Psoas muscle (tissue), 8 donors: Measurements from ENCODE around the gene NOS2. TPM values are rescaled to one million over a fixed set of nuclear protein-coding genes. Genes with fewer than 3 reads are reported as not detected.
A peak's percentile ranks its signal among the peaks of the same experiment; 100 is the strongest.

Source experiments
- ATAC-seq, 4 donors: fragments of 200-7000 bp; cut with Tn5 transposase; one replicate each; pipeline ENCODE4 v1.9.1; 2020; ENCODE audit warnings: moderate library complexity in 3 of 4, mild to moderate bottlenecking in 2 of 4
- DNase-seq, 2 donors: peaks; one replicate each; pipeline ENCODE4 v3.0.0-alpha.2; 2020
- H3K27ac ChIP-seq: fragments of 200-600 bp; one replicate; pipeline ENCODE4 v1.8.0; 2022
- H3K27me3 ChIP-seq, 3 donors: fragments of 200-600 bp in 1 of 3; one replicate each; pipeline versions ENCODE4 v1.6.1 to v1.8.0; 2013 to 2022; ENCODE audit warnings: low read length in 2 of 3, mild to moderate bottlenecking in 2 of 3, moderate library complexity in 1 of 3; ENCODE audit not compliant: insufficient read depth in 3 of 3
- H3K36me3 ChIP-seq, 2 donors: fragments of 200-600 bp in 1 of 2; one replicate each; pipeline versions ENCODE4 v1.6.1 to v1.8.0; 2013 to 2022; ENCODE audit warnings: low read depth in 1 of 2, mild to moderate bottlenecking in 1 of 2, moderate library complexity in 1 of 2; ENCODE audit not compliant: insufficient read depth in 1 of 2
- H3K4me1 ChIP-seq: fragments of 200-600 bp; one replicate; pipeline ENCODE4 v1.8.0; 2022
- H3K4me3 ChIP-seq: fragments of 200-600 bp; one replicate; pipeline ENCODE4 v1.8.0; 2022; ENCODE audit warnings: mild to moderate bottlenecking
- H3K9me3 ChIP-seq: fragments of 200-600 bp; one replicate; pipeline ENCODE4 v1.8.0; 2022
- WGBS, 3 donors: extraction: QIAGEN DNeasy Blood & Tissue Kit; methylation state at CpG; one replicate each; pipeline versions ENCODE4 v1.1.6 to v1.1.7; 2013; 5-methylcytosine and 5-hydroxymethylcytosine counted together
- intact Hi-C, 2 donors: fragments of 100-400 bp; cut with DNase I; formaldehyde crosslinking; loops; one replicate each; pipeline versions ENCODE4 v1.11.0 to v1.14.2; 2022
- polyA plus RNA-seq, 3 donors: library from polyadenylated mRNA; stranded (reverse); fragments of 200-250 nt; gene quantifications; one replicate each; pipeline ENCODE4 v1.2.3, GENCODE V29; 2013
- total RNA-seq, 4 donors: library from RNA; stranded (reverse); fragmentation: NEBNext Ultra II Directional in 2 of 4; extraction: Animal tissue kit (Norgen Biotek cat#: 25700) in 2 of 4; gene quantifications; one replicate each; pipeline versions ENCODE4 v1.2.1 to v1.2.4, GENCODE V29; 2021 to 2023
- TF ChIP-seq, protein P1 (sequence below): fragments of 200-600 bp; IDR thresholded peaks from one replicate; pipeline ENCODE4 v1.8.0; 2022; ENCODE audit warnings: antibody characterized with exemption
- donor health status: healthy with polysubstance abuse.
- donor health status: DM: no; HTN: no; CAD: no; lungs with moderate emphysema.
- donor health status: Bipolar disorder and iron deficiency.
- donor health status: healthy.
- donor health status: DM: yes; HTN: yes; CAD: no.
- donor health status: DM: no; HTN: no; CAD: no.
- donor health status: DM: no; HTN: no; CAD: no.
- donor health status: DM: yes; HTN: yes; CAD: no.

Gene NOS2
- total and polyA plus RNA-seq, 7 donors, result 0.06 to 0.79 (median 0.14) TPM

DNA sequence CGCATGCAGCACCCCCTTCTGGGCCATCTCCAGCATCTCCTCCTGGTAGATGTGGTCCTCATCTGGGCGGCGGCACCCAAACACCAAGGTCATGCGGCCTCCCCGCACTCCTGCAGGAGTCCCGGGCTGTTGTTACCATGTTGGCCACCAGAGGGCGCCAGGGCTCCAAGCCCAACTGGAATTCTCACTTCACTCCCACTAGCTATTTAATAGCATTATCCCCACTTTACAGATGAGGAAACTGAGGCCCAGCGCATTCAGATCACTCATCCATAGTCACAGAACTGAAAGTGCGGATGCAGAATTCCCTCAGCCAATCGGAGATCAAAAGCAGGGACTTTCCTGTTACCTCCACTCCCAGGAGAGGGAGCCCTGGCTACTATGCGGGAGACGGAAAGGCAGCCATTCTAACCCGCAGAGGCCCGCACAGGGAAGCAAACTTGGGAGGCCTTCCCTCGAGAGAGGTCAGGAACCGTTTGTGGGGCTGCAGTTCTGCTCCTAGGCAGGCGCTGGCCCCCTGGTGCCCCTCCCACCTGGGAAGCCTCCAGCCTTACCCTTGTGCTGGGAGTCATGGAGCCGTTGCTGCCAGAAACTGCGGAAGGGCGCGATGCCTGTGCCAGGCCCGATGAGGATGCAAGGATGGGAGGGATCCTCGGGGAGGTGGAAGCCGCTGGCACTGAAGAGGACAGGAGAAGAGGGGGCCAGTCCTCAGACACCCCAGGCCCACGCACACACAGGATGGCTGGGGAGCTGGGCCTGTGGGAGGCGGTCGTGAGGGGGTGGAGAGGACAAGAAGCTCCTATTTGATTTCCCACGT lies 40.1 kb downstream of the NOS2 start:
- ATAC-seq (peak in 3 of 4 donors; percentile 46 to 65 (median 56)), DNase-seq (peak; percentile 63 to 76)
- H3K27me3 ChIP-seq, result no peaks in the 10 kb centered on the region
- TF ChIP-seq, protein P1, sequence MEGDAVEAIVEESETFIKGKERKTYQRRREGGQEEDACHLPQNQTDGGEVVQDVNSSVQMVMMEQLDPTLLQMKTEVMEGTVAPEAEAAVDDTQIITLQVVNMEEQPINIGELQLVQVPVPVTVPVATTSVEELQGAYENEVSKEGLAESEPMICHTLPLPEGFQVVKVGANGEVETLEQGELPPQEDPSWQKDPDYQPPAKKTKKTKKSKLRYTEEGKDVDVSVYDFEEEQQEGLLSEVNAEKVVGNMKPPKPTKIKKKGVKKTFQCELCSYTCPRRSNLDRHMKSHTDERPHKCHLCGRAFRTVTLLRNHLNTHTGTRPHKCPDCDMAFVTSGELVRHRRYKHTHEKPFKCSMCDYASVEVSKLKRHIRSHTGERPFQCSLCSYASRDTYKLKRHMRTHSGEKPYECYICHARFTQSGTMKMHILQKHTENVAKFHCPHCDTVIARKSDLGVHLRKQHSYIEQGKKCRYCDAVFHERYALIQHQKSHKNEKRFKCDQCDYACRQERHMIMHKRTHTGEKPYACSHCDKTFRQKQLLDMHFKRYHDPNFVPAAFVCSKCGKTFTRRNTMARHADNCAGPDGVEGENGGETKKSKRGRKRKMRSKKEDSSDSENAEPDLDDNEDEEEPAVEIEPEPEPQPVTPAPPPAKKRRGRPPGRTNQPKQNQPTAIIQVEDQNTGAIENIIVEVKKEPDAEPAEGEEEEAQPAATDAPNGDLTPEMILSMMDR, result peak; percentile 91
- H3K36me3 ChIP-seq, result no peaks in the 10 kb centered on the region
- H3K27ac ChIP-seq, result no peak overlapping the region
- H3K9me3 ChIP-seq, result no peaks in the 10 kb centered on the region
- no peak overlapping the region for H3K4me3 ChIP-seq
- whole genome bisulfite sequencing, 3 donors, result 43 to 60% (median 58%) methylated on average over 28 of the region's 28 CpGs
- H3K4me1 ChIP-seq, result no peaks in the 10 kb centered on the region
- intact Hi-C loops, result loop anchor here (5.0 kb wide), 2 partner anchors 103 to 122 kb away; no protein-coding TSS in a partner anchor

DNA sequence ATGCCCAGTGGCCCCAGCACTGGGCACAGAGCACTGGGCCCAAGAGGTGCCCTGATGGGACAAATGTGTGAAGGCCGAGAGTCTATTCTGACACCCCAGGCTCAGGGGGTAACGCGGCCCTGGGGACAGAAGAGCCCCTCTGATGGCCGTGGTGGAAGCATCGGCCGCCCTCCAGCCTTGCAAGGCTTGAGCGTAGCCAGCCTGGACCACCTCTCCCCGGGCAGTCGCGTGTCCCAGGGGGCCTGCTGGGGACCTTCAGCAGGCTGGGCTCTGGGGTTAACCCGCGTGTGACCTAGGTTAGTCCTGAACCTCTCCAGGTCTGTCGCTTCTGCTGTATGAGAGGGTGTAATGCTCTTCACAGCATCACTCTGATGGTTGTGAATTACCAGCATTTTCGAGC lies 40.8 kb downstream of the NOS2 start:
- Histone ChIP-seq H3K27me3 (no peaks in the 10 kb centered on the region), H3K4me1 (no peaks in the 10 kb centered on the region), H3K4me3 (no peak overlapping the region), H3K27ac (no peak overlapping the region), H3K9me3 (no peaks in the 10 kb centered on the region), H3K36me3 (no peaks in the 10 kb centered on the region)
- no peak for ATAC-seq
- no peak for DNase-seq
- intact Hi-C loops, result no loop called here
- TF ChIP-seq, protein P1, result no peak
- 86 to 92% (median 88%) methylated on average over 14 of the region's 14 CpGs for WGBS, 3 donors

DNA sequence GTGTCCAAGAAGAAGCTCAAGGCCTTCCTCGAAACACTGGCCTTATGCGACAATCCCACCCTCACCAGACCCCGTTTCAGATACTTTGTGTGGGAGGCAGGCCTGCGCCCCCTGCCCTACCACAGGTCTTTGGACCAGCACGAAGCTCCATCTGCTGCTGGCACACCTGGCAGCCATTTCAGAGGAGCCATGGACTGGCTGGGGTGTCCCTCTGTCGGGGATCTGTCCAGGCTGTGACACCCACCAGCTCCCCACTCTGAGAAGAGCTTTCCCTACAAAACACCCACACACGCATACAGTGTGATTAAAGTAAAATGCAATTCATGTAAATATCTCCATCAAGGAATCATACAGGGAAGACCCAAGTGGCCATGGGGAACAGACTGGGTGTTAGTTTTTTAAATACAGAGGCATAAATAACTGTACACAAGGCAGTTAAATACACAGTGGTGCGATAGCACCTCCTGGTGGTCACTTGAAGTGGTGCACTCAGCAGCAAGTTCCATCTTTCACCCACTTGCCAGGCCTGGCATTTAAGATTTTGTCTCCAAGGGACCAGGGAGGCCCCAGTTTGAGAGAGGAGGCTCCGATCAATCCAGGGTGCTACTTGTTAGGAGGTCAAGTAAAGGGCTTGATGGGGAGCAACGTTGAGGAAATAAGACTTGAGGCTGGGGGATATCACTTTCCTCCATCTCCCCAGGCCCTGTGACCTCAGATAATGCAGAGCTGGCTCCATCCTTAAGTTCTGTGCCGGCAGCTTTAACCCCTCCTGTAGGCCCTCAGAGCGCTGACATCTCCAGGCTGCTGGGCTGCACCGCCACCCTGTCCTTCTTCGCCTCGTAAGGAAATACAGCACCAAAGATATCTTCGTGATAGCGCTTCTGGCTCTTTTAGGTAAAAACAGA lies 43.6 kb downstream of the NOS2 start:
- H3K9me3 ChIP-seq, result no peaks in the 10 kb centered on the region
- DNase-seq, result peak; percentile 36 to 60
- H3K27ac ChIP-seq, result no peak overlapping the region
- 73 to 81% (median 76%) methylated on average over 17 of the region's 17 CpGs for WGBS, 3 donors
- peak in 1 of 4 donors; percentile 46 for ATAC-seq
- intact Hi-C loops, result loop anchor here in 1 of 2 donors (2.0 kb wide), 1 partner anchor 102 kb away; no protein-coding TSS in a partner anchor
- no peak overlapping the region for H3K4me3 ChIP-seq
- no peaks in the 10 kb centered on the region for H3K4me1 ChIP-seq
- H3K27me3 ChIP-seq, result no peaks in the 10 kb centered on the region
- TF ChIP-seq, protein P1, result peak; percentile 76
- H3K36me3 ChIP-seq, result no peaks in the 10 kb centered on the region

DNA sequence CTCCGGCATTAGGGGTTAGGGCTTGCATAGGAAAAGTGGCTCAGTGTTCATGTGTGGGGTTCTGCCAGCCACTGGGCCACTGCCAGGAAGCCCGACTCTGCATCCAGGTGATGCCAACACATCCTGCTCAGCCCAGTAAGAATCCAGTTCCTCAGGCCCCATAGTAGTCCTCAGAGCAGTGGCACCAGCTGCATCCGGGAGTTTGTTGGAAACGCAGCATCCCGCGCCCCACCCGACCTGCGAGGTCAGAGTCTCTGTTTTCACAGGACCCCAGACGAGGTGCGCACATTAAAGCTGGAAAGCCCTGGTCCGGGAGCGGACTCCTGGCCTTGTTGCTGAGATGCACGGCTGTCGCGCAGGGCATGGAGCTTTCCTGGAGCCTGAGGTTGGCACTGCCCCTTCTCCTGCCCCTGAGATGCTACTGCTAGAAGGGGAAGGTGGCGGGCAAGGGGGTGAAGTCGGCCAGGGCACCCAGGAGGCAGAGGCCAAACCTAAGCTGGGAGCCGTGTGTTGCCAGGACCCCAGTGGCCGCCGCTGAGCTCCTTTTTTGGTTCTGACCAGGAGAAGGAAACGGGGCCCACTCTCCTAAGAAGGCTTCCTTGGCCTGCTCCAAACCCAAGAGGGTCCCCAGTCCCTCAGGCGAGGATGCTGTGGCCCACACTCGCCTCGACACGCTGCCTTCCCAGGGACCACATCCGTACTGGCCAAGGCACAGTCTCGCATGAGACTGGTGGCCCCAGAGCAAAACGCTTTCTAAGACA lies 44.4 kb downstream of the NOS2 start:
- Histone ChIP-seq H3K4me1 (no peaks in the 10 kb centered on the region), H3K36me3 (no peaks in the 10 kb centered on the region), H3K27ac (no peak overlapping the region), H3K27me3 (no peaks in the 10 kb centered on the region), H3K9me3 (no peaks in the 10 kb centered on the region), H3K4me3 (no peak overlapping the region)
- intact Hi-C loops, result loop anchor here in 1 of 2 donors (2.0 kb wide), 1 partner anchor 101 kb away; no protein-coding TSS in a partner anchor
- ATAC-seq (no peak), DNase-seq (no peak)
- TF ChIP-seq, protein P1, result no peak
- 86 to 92% (median 87%) methylated on average over 28 of the region's 28 CpGs for WGBS, 3 donors
